Measurements from ENCODE around the gene CKS1B. TPM values are rescaled to one million over a fixed set of nuclear protein-coding genes. Genes with fewer than 3 reads are reported as not detected.

The CKS1B gene
- total RNA-seq, 1 experiment from 2014 or later = 259 TPM

GRCh38 chr1:154963643-154964042, 10.8 kb upstream of the CKS1B start:
- H3K4me1 Mint-ChIP-seq (ENCODE audit: low read depth, unreplicated experiment) = peaks cover 11% of the 10 kb centered on the region
- H3K36me3 Mint-ChIP-seq (ENCODE audit: insufficient read depth, unreplicated experiment) = peaks cover 59% of the 10 kb centered on the region
- H3K27ac Mint-ChIP-seq (ENCODE audit: unreplicated experiment) = peak overlapping the region; percentile 4
- Histone ChIP-seq H3K36me3 (ENCODE audit: control insufficient read depth, insufficient read depth, low read length) (peaks cover 6% of the 10 kb centered on the region), H3K4me1 (0 out of 2 replicates have a peak, but pooled peaks cover 5% of the 10 kb centered on the region), H3K27me3 (replicated peaks; ENCODE audit: control insufficient read depth, insufficient read depth, low read length) (no peaks in the 10 kb centered on the region), H3K4me3 (ENCODE audit: low read depth, low read length) (no peak overlapping the region), H3K9me3 (no peaks in the 10 kb centered on the region)
- ChIA-PET CTCF (no interaction called here), POLR2A (no interaction called here)
- H3K9me3 Mint-ChIP-seq (ENCODE audit: unreplicated experiment) = no peaks in the 10 kb centered on the region
- intact Hi-C loops (cut with micrococcal nuclease; ENCODE audit: unreplicated experiment) = no loop called here
- no peak for DNase-seq
- TF ChIP-seq CTCF (IDR thresholded peaks at IDR 0.05; ENCODE audit: insufficient read depth in 1 of 2, low read depth in 1 of 2, low read length in 1 of 2, severe bottlenecking in 1 of 2, unreplicated experiment in 1 of 2) = no peak
- BruUV-seq (replicated peaks) = no TSS peak
- H3K27me3 Mint-ChIP-seq (ENCODE audit: insufficient read depth, unreplicated experiment) = no peaks in the 10 kb centered on the region
- H3K4me3 Mint-ChIP-seq (ENCODE audit: unreplicated experiment) = no peak overlapping the region

GRCh38 chr1:154964359-154964758, 10.1 kb upstream of the CKS1B start:
- H3K27me3 ChIP-seq (replicated peaks; ENCODE audit: control insufficient read depth, insufficient read depth, low read length) = no peaks in the 10 kb centered on the region
- H3K36me3 ChIP-seq (ENCODE audit: control insufficient read depth, insufficient read depth, low read length) = peaks cover 5% of the 10 kb centered on the region
- ChIA-PET CTCF (no interaction called here), POLR2A (no interaction called here)
- 0 out of 2 replicates have a peak, but pooled peaks cover 5% of the 10 kb centered on the region for H3K4me1 ChIP-seq
- no peak overlapping the region for H3K4me3 Mint-ChIP-seq (ENCODE audit: unreplicated experiment)
- H3K27me3 Mint-ChIP-seq (ENCODE audit: insufficient read depth, unreplicated experiment) = no peaks in the 10 kb centered on the region
- intact Hi-C loops (cut with micrococcal nuclease; ENCODE audit: unreplicated experiment) = no loop called here
- no peak for TF ChIP-seq CTCF (IDR thresholded peaks at IDR 0.05; ENCODE audit: insufficient read depth in 1 of 2, low read depth in 1 of 2, low read length in 1 of 2, severe bottlenecking in 1 of 2, unreplicated experiment in 1 of 2)
- no peak overlapping the region for H3K4me3 ChIP-seq (ENCODE audit: low read depth, low read length)
- H3K9me3 Mint-ChIP-seq (ENCODE audit: unreplicated experiment) = no peaks in the 10 kb centered on the region
- BruUV-seq (replicated peaks) = no TSS peak
- peaks cover 16% of the 10 kb centered on the region for H3K4me1 Mint-ChIP-seq (ENCODE audit: low read depth, unreplicated experiment)
- H3K9me3 ChIP-seq = no peaks in the 10 kb centered on the region
- H3K27ac Mint-ChIP-seq (ENCODE audit: unreplicated experiment) = no peak overlapping the region
- H3K36me3 Mint-ChIP-seq (ENCODE audit: insufficient read depth, unreplicated experiment) = peaks cover 58% of the 10 kb centered on the region
- no peak for DNase-seq

- no peaks in the 10 kb centered on the region for H3K27me3 Mint-ChIP-seq (ENCODE audit: insufficient read depth, unreplicated experiment)
- Histone ChIP-seq H3K9me3 (no peaks in the 10 kb centered on the region), H3K4me1 (peaks cover 11% of the 10 kb centered on the region), H3K4me3 (ENCODE audit: low read depth, low read length) (no peak overlapping the region), H3K27me3 (replicated peaks; ENCODE audit: control insufficient read depth, insufficient read depth, low read length) (no peaks in the 10 kb centered on the region), H3K36me3 (ENCODE audit: control insufficient read depth, insufficient read depth, low read length) (peaks cover 3% of the 10 kb centered on the region)
- H3K9me3 Mint-ChIP-seq (ENCODE audit: unreplicated experiment) = no peaks in the 10 kb centered on the region
- no peak overlapping the region for H3K27ac Mint-ChIP-seq (ENCODE audit: unreplicated experiment)
- ChIA-PET POLR2A (interaction anchor here (0.6 kb wide), 1 partner anchor 10 kb away, joined by 5 read pairs; the partner anchor contains the start of gene PBXIP1), CTCF (no interaction called here)
- no peak for DNase-seq
- no peak overlapping the region for H3K4me3 Mint-ChIP-seq (ENCODE audit: unreplicated experiment)
- intact Hi-C loops (cut with micrococcal nuclease; ENCODE audit: unreplicated experiment) = no loop called here
- H3K4me1 Mint-ChIP-seq (ENCODE audit: low read depth, unreplicated experiment) = peaks cover 27% of the 10 kb centered on the region
- no TSS peak for BruUV-seq (replicated peaks)
- H3K36me3 Mint-ChIP-seq (ENCODE audit: insufficient read depth, unreplicated experiment) = peaks cover 49% of the 10 kb centered on the region
- TF ChIP-seq CTCF (IDR thresholded peaks at IDR 0.05; ENCODE audit: insufficient read depth in 1 of 2, low read depth in 1 of 2, low read length in 1 of 2, severe bottlenecking in 1 of 2, unreplicated experiment in 1 of 2) = no peak
Observed at GRCh38 chr1:154966111-154966510, 8.4 kb upstream of the CKS1B start.
